Esophagus muscularis mucosa (tissue), 4 donors: Measurements from ENCODE around the gene SRPRB. TPM values are rescaled to one million over a fixed set of nuclear protein-coding genes. Genes with fewer than 3 reads are reported as not detected.

Experiments used
- DNase-seq: peaks from one replicate; pipeline ENCODE4 v3.0.0-alpha.2; 2017; ENCODE audit errors: extremely low spot score
- H3K27ac ChIP-seq, 4 donors: fragments of 200-600 bp; sonication (generic); replicated peaks in 1 of 4; 1 replicate in 3 of 4; 2 replicates in 1 of 4; pipeline ENCODE4 v1.5.1; 2016 to 2019; ENCODE audit warnings: mild to moderate bottlenecking in 1 of 4
- H3K27me3 ChIP-seq, 4 donors: fragments of 200-600 bp; sonication (generic); one replicate each; pipeline versions ENCODE4 v1.5.1 to v1.6.0; 2016 to 2019
- H3K36me3 ChIP-seq, 4 donors: fragments of 200-600 bp; sonication (generic); one replicate each; pipeline ENCODE4 v1.5.1; 2016 to 2019
- H3K4me1 ChIP-seq, 4 donors: fragments of 200-600 bp; sonication (generic); one replicate each; pipeline ENCODE4 v1.5.1; 2016 to 2019
- H3K4me3 ChIP-seq, 4 donors: fragments of 200-600 bp; sonication (generic); 1 replicate in 2 of 4; 2 replicates in 2 of 4; pipeline ENCODE4 v1.5.1; 2016 to 2019; ENCODE audit warnings: mild to moderate bottlenecking in 4 of 4, moderate library complexity in 1 of 4
- H3K9me3 ChIP-seq, 4 donors: fragments of 200-600 bp; sonication (generic); 1 replicate in 3 of 4; 2 replicates in 1 of 4; pipeline ENCODE4 v1.5.1; 2016 to 2019
- CTCF ChIP-seq, 3 experiments: fragments of 200-600 bp in 2 of 3; fragments of 450-650 bp in 1 of 3; sonication (generic) in 2 of 3; IDR thresholded peaks; one replicate each; pipeline ENCODE4 v1.5.1; 2017 to 2019; ENCODE audit warnings: antibody characterized with exemption in 3 of 3, mild to moderate bottlenecking in 2 of 3, moderate library complexity in 1 of 3
- EP300 ChIP-seq: sonication (generic); formaldehyde crosslinking; IDR thresholded peaks from one replicate; pipeline ENCODE4 v1.6.1; 2017; ENCODE audit warnings: antibody characterized with exemption
- POLR2A ChIP-seq: fragments of 450-650 bp; IDR thresholded peaks from one replicate; pipeline ENCODE4 v1.6.1; 2017; ENCODE audit warnings: antibody characterized with exemption, moderate library complexity, mild to moderate bottlenecking, low read depth
- POLR2AphosphoS5 ChIP-seq, 2 donors: sonication (generic); formaldehyde crosslinking; IDR thresholded peaks; one replicate each; pipeline ENCODE4 v1.6.1; 2017; ENCODE audit warnings: antibody characterized with exemption in 2 of 2
- WGBS: methylation state at CpG from one replicate; pipeline ENCODE4 v1.1.5; 2018; 5-methylcytosine and 5-hydroxymethylcytosine counted together
- intact Hi-C: fragments of 100-400 bp; cut with DNase I; formaldehyde crosslinking; loops from one replicate; pipeline ENCODE4 v1.15.1; 2023
- total RNA-seq, 4 donors: library from RNA; depleted of rRNA; stranded (reverse); fragments of >200 nt; gene quantifications; one replicate each; pipeline versions ENCODE4 v1.1.0 to v1.2.1, GENCODE V29; 2016

The SRPRB gene
- total RNA-seq, 4 donors from 2014 or later, result 11.2 to 28.2 (median 18.5) TPM

- WGBS, result 83% methylated on average over 5 of the region's 5 CpGs
- intact Hi-C loops, result loop anchor here (10.0 kb wide), 1 partner anchor 1079 kb away; the partner anchor contains the start of gene NPHP3
- H3K9me3 ChIP-seq, result no peaks in the 10 kb centered on the region
- peaks cover 0 to 3% (median 0%) of the 10 kb centered on the region in 4 donors for H3K27me3 ChIP-seq
- H3K4me3 ChIP-seq, result no peak overlapping the region
- H3K4me1 ChIP-seq, result peaks cover 6 to 23% (median 13%) of the 10 kb centered on the region in 4 donors
- peaks cover 0 to 10% (median 5%) of the 10 kb centered on the region in 4 donors for H3K36me3 ChIP-seq
- TF ChIP-seq CTCF (IDR thresholded peaks at IDR 0.05), result no peak
- TF ChIP-seq POLR2AphosphoS5 (IDR thresholded peaks at IDR 0.05), result no peak
- TF ChIP-seq EP300, result no peak
- TF ChIP-seq POLR2A, result no peak
- no peak overlapping the region for H3K27ac ChIP-seq
- DNase-seq, result no peak
Observed at GRCh38 chr3:133803469-133803868, 2.1 kb upstream of the SRPRB start.

GRCh38 chr3:133804896-133805295 lies 719 bp upstream of the SRPRB start:
- H3K36me3 ChIP-seq, result peaks cover 0 to 18% (median 9%) of the 10 kb centered on the region in 4 donors
- H3K4me1 ChIP-seq, result peaks cover 6 to 23% (median 13%) of the 10 kb centered on the region in 4 donors
- DNase-seq, result no peak
- H3K4me3 ChIP-seq, result peak overlapping the region in 3 of 4 donors; percentile 71 to 90 (median 83)
- intact Hi-C loops, result loop anchor here (5.0 to 10.0 kb wide), 2 partner anchors 143 to 1080 kb away; partner anchors contain the start of genes NPHP3 and TOPBP1
- H3K9me3 ChIP-seq, result no peaks in the 10 kb centered on the region
- WGBS, result 69% methylated on average over 4 of the region's 4 CpGs
- TF ChIP-seq POLR2AphosphoS5 (IDR thresholded peaks at IDR 0.05) (no peak), CTCF (IDR thresholded peaks at IDR 0.05) (no peak), EP300 (no peak), POLR2A (no peak)
- no peaks in the 10 kb centered on the region for H3K27me3 ChIP-seq
- H3K27ac ChIP-seq, result peak overlapping the region in 1 of 4 donors; percentile 88

GRCh38 chr3:133805384-133805701 lies 272 bp upstream of the SRPRB start:
- intact Hi-C loops, result loop anchor here (5.0 to 10.0 kb wide), 2 partner anchors 143 to 1081 kb away; partner anchors contain the start of genes NPHP3 and TOPBP1
- peak overlapping the region in 3 of 4 donors; percentile 67 to 88 (median 73) for H3K27ac ChIP-seq
- peak overlapping the region; percentile 71 to 92 (median 86) for H3K4me3 ChIP-seq
- peaks cover 0 to 23% (median 12%) of the 10 kb centered on the region in 4 donors for H3K36me3 ChIP-seq
- H3K9me3 ChIP-seq, result no peaks in the 10 kb centered on the region
- no peak for TF ChIP-seq CTCF (IDR thresholded peaks at IDR 0.05)
- no peak for TF ChIP-seq EP300
- TF ChIP-seq POLR2A, result no peak
- TF ChIP-seq POLR2AphosphoS5 (IDR thresholded peaks at IDR 0.05), result no peak
- no peaks in the 10 kb centered on the region for H3K27me3 ChIP-seq
- 12% methylated on average over 15 of the region's 15 CpGs for WGBS
- DNase-seq, result no peak
- H3K4me1 ChIP-seq, result peaks cover 6 to 23% (median 13%) of the 10 kb centered on the region in 4 donors

- Histone ChIP-seq H3K27me3 (no peaks in the 10 kb centered on the region), H3K4me3 (no peak overlapping the region), H3K9me3 (no peaks in the 10 kb centered on the region), H3K4me1 (no peaks in the 10 kb centered on the region), H3K36me3 (peaks cover 12 to 91% (median 70%) of the 10 kb centered on the region in 4 donors), H3K27ac (no peak overlapping the region)
- TF ChIP-seq CTCF (IDR thresholded peaks at IDR 0.05), result no peak
- no peak for TF ChIP-seq EP300
- no peak for TF ChIP-seq POLR2A
- no peak for TF ChIP-seq POLR2AphosphoS5 (IDR thresholded peaks at IDR 0.05)
- no peak for DNase-seq
- 69% methylated on average over 1 of the region's 1 CpG for WGBS
- intact Hi-C loops, result no loop called here
Observed at GRCh38 chr3:133812872-133813271, 7.3 kb downstream of the SRPRB start.

GRCh38 chr3:133815386-133815785 lies 9.8 kb downstream of the SRPRB start:
- Histone ChIP-seq H3K27ac (no peak overlapping the region), H3K4me1 (no peaks in the 10 kb centered on the region), H3K4me3 (no peak overlapping the region), H3K36me3 (peaks cover 21 to 89% (median 74%) of the 10 kb centered on the region in 4 donors), H3K9me3 (no peaks in the 10 kb centered on the region), H3K27me3 (no peaks in the 10 kb centered on the region)
- WGBS, result 82% methylated on average over 2 of the region's 2 CpGs
- intact Hi-C loops, result no loop called here
- DNase-seq, result no peak
- no peak for TF ChIP-seq CTCF (IDR thresholded peaks at IDR 0.05)
- no peak for TF ChIP-seq POLR2AphosphoS5 (IDR thresholded peaks at IDR 0.05)
- TF ChIP-seq POLR2A, result no peak
- TF ChIP-seq EP300, result no peak
